DOHH2 (cell line): ENCODE results near the gene KCNA5.

Source experiments
- H3F3A ChIP-seq: fragments of 200-600 bp; sonication (generic), shearing (Covaris generic); 2 replicates; pipeline ENCODE4 v1.6.0; 2016; ENCODE audit warnings: antibody characterized with exemption, mild to moderate bottlenecking; ENCODE audit not compliant: control insufficient read depth, insufficient read depth
- H3K27ac ChIP-seq: fragments of 200-600 bp; sonication (generic); 2 replicates; pipeline ENCODE4 v1.5.1; 2014; ENCODE audit warnings: low read depth, mild to moderate bottlenecking, low read length, moderate library complexity
- H3K27me3 ChIP-seq: fragments of 200-600 bp; sonication (generic); 2 replicates; pipeline ENCODE4 v1.6.1; 2014; ENCODE audit warnings: mild to moderate bottlenecking, low read length, mixed read lengths; ENCODE audit not compliant: control insufficient read depth
- H3K36me3 ChIP-seq: fragments of 200-600 bp; sonication (generic); 2 replicates; pipeline ENCODE4 v1.6.1; 2014; ENCODE audit warnings: mild to moderate bottlenecking, low read length, moderate library complexity, mixed read lengths; ENCODE audit not compliant: control insufficient read depth
- H3K4me1 ChIP-seq: fragments of 200-600 bp; sonication (generic); 2 replicates; pipeline ENCODE4 v1.6.1; 2014; ENCODE audit warnings: mild to moderate bottlenecking, low read length, mixed read lengths; ENCODE audit not compliant: control insufficient read depth
- H3K4me2 ChIP-seq: fragments of 200-600 bp; sonication (generic); 2 replicates; pipeline ENCODE4 v1.6.0; 2014; ENCODE audit warnings: mild to moderate bottlenecking, low read length, moderate library complexity
- H3K4me3 ChIP-seq: fragments of 200-600 bp; sonication (generic); 2 replicates; pipeline ENCODE4 v1.5.1; 2014; ENCODE audit warnings: mild to moderate bottlenecking, low read length, mixed read lengths
- H3K79me2 ChIP-seq: fragments of 200-600 bp; sonication (generic); 2 replicates; pipeline ENCODE4 v1.6.1; 2014; ENCODE audit warnings: mild to moderate bottlenecking, low read length, mixed read lengths; ENCODE audit not compliant: control insufficient read depth
- H3K9me2 ChIP-seq: fragments of 200-600 bp; sonication (generic); replicated peaks from 2 replicates; pipeline ENCODE4 v1.6.1; 2014; ENCODE audit warnings: mild to moderate bottlenecking, low read length, mixed read lengths; ENCODE audit not compliant: control insufficient read depth
- H3K9me3 ChIP-seq: fragments of 200-600 bp; sonication (generic); 2 replicates; pipeline ENCODE4 v1.6.1; 2014; ENCODE audit warnings: antibody characterized with exemption, low read length, mixed read lengths; ENCODE audit not compliant: control insufficient read depth, insufficient read depth
- H4K20me1 ChIP-seq: fragments of 200-600 bp; sonication (generic); 2 replicates; pipeline ENCODE4 v1.6.0; 2014; ENCODE audit warnings: low read depth, mild to moderate bottlenecking, antibody characterized with exemption, low read length, moderate library complexity; ENCODE audit not compliant: control insufficient read depth, insufficient read depth
- EZH2phosphoT487 ChIP-seq: fragments of 200-600 bp; sonication (generic); IDR thresholded peaks from 2 replicates; pipeline ENCODE4 v1.6.1; 2017; ENCODE audit warnings: borderline replicate concordance, mild to moderate bottlenecking, antibody characterized with exemption, low read length, moderate library complexity, mixed read lengths
- TF ChIP-seq, protein P1 (sequence below): fragments of 200-600 bp; sonication (generic); IDR thresholded peaks from one replicate; pipeline ENCODE4 v1.5.1; 2014; ENCODE audit warnings: antibody characterized with exemption, mild to moderate bottlenecking, low read depth, low read length; ENCODE audit not compliant: poor library complexity, severe bottlenecking

Gene KCNA5

DNA sequence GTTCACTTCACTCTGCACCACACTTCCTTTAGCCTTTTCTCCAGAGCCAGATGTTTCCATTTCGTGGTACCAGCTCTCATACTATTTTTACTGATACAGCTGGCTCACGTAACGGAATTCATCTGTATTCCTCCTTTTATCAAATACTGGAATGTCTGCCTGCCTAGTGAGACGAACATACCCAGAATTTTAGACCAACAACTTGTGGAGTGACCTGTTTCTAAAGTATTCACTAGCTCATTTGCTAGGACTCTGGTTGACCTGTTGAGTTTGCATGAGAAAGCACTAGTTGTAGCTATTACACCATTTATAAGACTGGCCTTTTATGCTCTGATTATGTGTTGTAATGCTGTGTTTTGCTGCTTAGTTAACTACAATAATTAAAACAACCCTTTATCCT lies 22.6 kb downstream of the KCNA5 start:
- H3K27ac ChIP-seq: no peak overlapping the region
- no peaks in the 10 kb centered on the region for H3K79me2 ChIP-seq
- peaks cover 19% of the 10 kb centered on the region for H3K27me3 ChIP-seq
- H3K9me3 ChIP-seq: no peaks in the 10 kb centered on the region
- no peaks in the 10 kb centered on the region for H3K4me1 ChIP-seq
- no peaks in the 10 kb centered on the region for H3F3A ChIP-seq
- TF ChIP-seq EZH2phosphoT487: no peak
- TF ChIP-seq, protein P1, sequence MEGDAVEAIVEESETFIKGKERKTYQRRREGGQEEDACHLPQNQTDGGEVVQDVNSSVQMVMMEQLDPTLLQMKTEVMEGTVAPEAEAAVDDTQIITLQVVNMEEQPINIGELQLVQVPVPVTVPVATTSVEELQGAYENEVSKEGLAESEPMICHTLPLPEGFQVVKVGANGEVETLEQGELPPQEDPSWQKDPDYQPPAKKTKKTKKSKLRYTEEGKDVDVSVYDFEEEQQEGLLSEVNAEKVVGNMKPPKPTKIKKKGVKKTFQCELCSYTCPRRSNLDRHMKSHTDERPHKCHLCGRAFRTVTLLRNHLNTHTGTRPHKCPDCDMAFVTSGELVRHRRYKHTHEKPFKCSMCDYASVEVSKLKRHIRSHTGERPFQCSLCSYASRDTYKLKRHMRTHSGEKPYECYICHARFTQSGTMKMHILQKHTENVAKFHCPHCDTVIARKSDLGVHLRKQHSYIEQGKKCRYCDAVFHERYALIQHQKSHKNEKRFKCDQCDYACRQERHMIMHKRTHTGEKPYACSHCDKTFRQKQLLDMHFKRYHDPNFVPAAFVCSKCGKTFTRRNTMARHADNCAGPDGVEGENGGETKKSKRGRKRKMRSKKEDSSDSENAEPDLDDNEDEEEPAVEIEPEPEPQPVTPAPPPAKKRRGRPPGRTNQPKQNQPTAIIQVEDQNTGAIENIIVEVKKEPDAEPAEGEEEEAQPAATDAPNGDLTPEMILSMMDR: no peak
- H4K20me1 ChIP-seq: no peaks in the 10 kb centered on the region
- H3K4me2 ChIP-seq: no peak overlapping the region
- H3K36me3 ChIP-seq: no peaks in the 10 kb centered on the region
- no peak overlapping the region for H3K4me3 ChIP-seq
- no peaks in the 10 kb centered on the region for H3K9me2 ChIP-seq

DNA sequence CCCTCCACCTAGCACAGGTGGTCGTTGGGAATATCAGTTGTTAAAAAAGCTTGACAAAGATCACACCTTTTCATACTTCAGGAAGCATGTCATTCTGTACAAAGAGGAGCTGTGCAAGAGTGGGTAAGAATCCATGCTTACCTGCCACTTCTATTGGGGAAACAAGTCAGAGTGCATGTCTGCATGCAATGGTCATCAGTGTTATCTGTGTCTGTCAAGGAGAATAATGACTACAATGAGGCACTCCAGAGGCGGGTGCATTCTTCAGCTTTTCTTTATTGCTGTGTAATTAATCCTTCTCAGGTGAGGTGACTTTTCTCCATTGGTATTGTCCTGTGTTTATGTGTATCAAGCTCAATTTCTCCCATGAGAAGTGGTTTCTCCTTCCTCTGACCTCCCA lies 24.4 kb downstream of the KCNA5 start:
- no peaks in the 10 kb centered on the region for H3K36me3 ChIP-seq
- H4K20me1 ChIP-seq: no peaks in the 10 kb centered on the region
- no peaks in the 10 kb centered on the region for H3K9me3 ChIP-seq
- H3K4me3 ChIP-seq: no peak overlapping the region
- H3K27ac ChIP-seq: no peak overlapping the region
- H3K79me2 ChIP-seq: no peaks in the 10 kb centered on the region
- H3K9me2 ChIP-seq: no peaks in the 10 kb centered on the region
- no peaks in the 10 kb centered on the region for H3F3A ChIP-seq
- TF ChIP-seq, protein P1: no peak
- no peak for TF ChIP-seq EZH2phosphoT487
- H3K4me1 ChIP-seq: no peaks in the 10 kb centered on the region
- peaks cover 14% of the 10 kb centered on the region for H3K27me3 ChIP-seq
- H3K4me2 ChIP-seq: no peak overlapping the region

DNA sequence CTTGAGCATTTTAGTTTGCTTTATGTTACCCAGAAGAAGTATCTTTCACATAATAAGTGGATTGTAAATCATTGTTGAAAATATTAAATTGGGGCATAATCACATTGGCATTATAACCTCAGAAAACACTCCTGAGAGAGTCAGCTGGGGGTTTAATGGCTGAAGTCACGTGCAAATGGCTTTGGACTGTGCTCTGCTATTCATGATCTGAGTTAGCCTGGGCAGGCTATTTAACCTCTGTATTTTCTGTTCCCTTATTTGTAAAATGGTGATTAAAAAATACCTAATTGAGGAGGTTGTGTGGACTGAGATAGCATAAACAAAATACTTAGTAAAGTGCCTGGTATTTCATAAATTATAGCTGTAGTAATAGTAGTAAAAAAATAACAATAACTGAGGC lies 24.9 kb downstream of the KCNA5 start:
- no peaks in the 10 kb centered on the region for H3K9me2 ChIP-seq
- H4K20me1 ChIP-seq: no peaks in the 10 kb centered on the region

More for the DNA sequence above, 24.9 kb downstream of the KCNA5 start:
- Histone ChIP-seq H3K36me3 (no peaks in the 10 kb centered on the region), H3K4me2 (no peak overlapping the region), H3F3A (no peaks in the 10 kb centered on the region), H3K4me3 (no peak overlapping the region), H3K27me3 (peaks cover 11% of the 10 kb centered on the region), H3K4me1 (no peaks in the 10 kb centered on the region), H3K9me3 (no peaks in the 10 kb centered on the region), H3K27ac (no peak overlapping the region), H3K79me2 (no peaks in the 10 kb centered on the region)
- TF ChIP-seq EZH2phosphoT487: no peak
- TF ChIP-seq, protein P1: no peak
